HEK293 (cell line): ENCODE results near the gene PRRC2C.

ENCODE experiments used
- CTCF ChIA-PET: fragments of 350-600 bp; formaldehyde crosslinking; extraction: SDS; loops from one replicate; lab custom pipeline; 2021; ENCODE audit warnings: antibody characterized with exemption; lab: Yijun Ruan, JAX
- POLR2A ChIA-PET: fragments of 300-600 bp; formaldehyde crosslinking; extraction: SDS; loops from one replicate; lab custom pipeline; 2020; ENCODE audit warnings: antibody characterized with exemption, inconsistent platforms; lab: Yijun Ruan, JAX
- H3K27ac ChIP-seq: fragments of 200-500 bp; sonication (Bioruptor generic); 2 replicates; pipeline ENCODE4 v1.5.1; 2014; ENCODE audit warnings: low read depth, low read length, control low read depth, inconsistent platforms; ENCODE audit errors: extremely low read depth
- H3K36me3 ChIP-seq, 2 experiments: fragments of 200-500 bp in 1 of 2; sonication (Bioruptor generic) in 1 of 2; 1 replicate in 1 of 2; 2 replicates in 1 of 2; pipeline ENCODE4 v1.5.1; 2014 to 2017; ENCODE audit warnings: inconsistent platforms in 2 of 2, low read length in 2 of 2; ENCODE audit not compliant: control insufficient read depth in 2 of 2, insufficient read depth in 1 of 2
- H3K4me1 ChIP-seq: fragments of 200-500 bp; sonication (Bioruptor generic); 2 replicates; pipeline ENCODE4 v1.5.1; 2014; ENCODE audit warnings: mild to moderate bottlenecking, low read length, inconsistent platforms; ENCODE audit not compliant: control insufficient read depth, insufficient read depth
- H3K4me3 ChIP-seq: 2 replicates; pipeline ENCODE4 v1.5.1; 2011; ENCODE audit warnings: low read depth, mild to moderate bottlenecking, control low read depth, low read length, moderate library complexity
- H3K9me3 ChIP-seq: fragments of 200-500 bp; sonication (Bioruptor generic); 2 replicates; pipeline ENCODE4 v1.5.1; 2014; ENCODE audit warnings: low read depth, low read length, inconsistent platforms; ENCODE audit not compliant: control insufficient read depth, insufficient read depth
- BCL11B ChIP-seq: fragments of 450-650 bp; formaldehyde crosslinking; IDR thresholded peaks from 2 replicates; pipeline ENCODE4 v1.5.1; 2016; ENCODE audit warnings: low read depth, missing biosample characterization, missing genetic modification characterization
- GLI2 ChIP-seq: fragments of 450-650 bp; formaldehyde crosslinking; IDR thresholded peaks from 2 replicates; pipeline ENCODE4; 2017; ENCODE audit warnings: missing biosample characterization, missing genetic modification characterization, low read depth, borderline replicate concordance
- GLI4 ChIP-seq: fragments of 450-650 bp; formaldehyde crosslinking; IDR thresholded peaks from 2 replicates; pipeline ENCODE4 v1.5.1; 2016; ENCODE audit warnings: missing biosample characterization, missing genetic modification characterization
- HOXA7 ChIP-seq: sonication (generic); formaldehyde crosslinking; IDR thresholded peaks from 2 replicates; pipeline ENCODE4 v1.8.1; 2022; ENCODE audit warnings: missing genetic modification reagents, borderline replicate concordance
- KLF9 ChIP-seq: fragments of 450-650 bp; formaldehyde crosslinking; IDR thresholded peaks from 2 replicates; pipeline ENCODE4 v1.5.1; 2016; ENCODE audit warnings: missing biosample characterization, missing genetic modification characterization, low read depth
- MZF1 ChIP-seq: fragments of 450-650 bp; formaldehyde crosslinking; IDR thresholded peaks from 2 replicates; pipeline ENCODE4 v1.5.1; 2017; ENCODE audit warnings: missing biosample characterization, missing genetic modification characterization, borderline replicate concordance
- OVOL3 ChIP-seq: fragments of 450-650 bp; formaldehyde crosslinking; IDR thresholded peaks from 2 replicates; pipeline ENCODE4 v1.5.1; 2016; ENCODE audit warnings: missing biosample characterization, missing genetic modification characterization
- REPIN1 ChIP-seq: fragments of 450-650 bp; formaldehyde crosslinking; IDR thresholded peaks from 2 replicates; pipeline ENCODE4 v1.5.1; 2017; ENCODE audit warnings: missing biosample characterization, missing genetic modification characterization, low read depth
- SCRT2 ChIP-seq: fragments of 450-650 bp; formaldehyde crosslinking; IDR thresholded peaks from 2 replicates; pipeline ENCODE4 v1.5.1; 2016; ENCODE audit warnings: missing biosample characterization, missing genetic modification characterization
- SP3 ChIP-seq: fragments of 450-650 bp; formaldehyde crosslinking; IDR thresholded peaks from 2 replicates; pipeline ENCODE4 v1.5.1; 2016; ENCODE audit warnings: missing biosample characterization, missing genetic modification characterization
- WT1 ChIP-seq: fragments of 450-650 bp; formaldehyde crosslinking; IDR thresholded peaks from 2 replicates; pipeline ENCODE4 v1.5.1; 2016; ENCODE audit warnings: missing biosample characterization, missing genetic modification characterization
- ZFP37 ChIP-seq: fragments of 450-650 bp; formaldehyde crosslinking; IDR thresholded peaks from 2 replicates; pipeline ENCODE4 v1.5.1; 2016; ENCODE audit warnings: missing biosample characterization, missing genetic modification characterization
- ZFP69B ChIP-seq: fragments of 450-650 bp; formaldehyde crosslinking; IDR thresholded peaks from 2 replicates; pipeline ENCODE4 v1.5.1; 2016; ENCODE audit warnings: missing biosample characterization, missing genetic modification characterization
- ZNF114 ChIP-seq: fragments of 450-650 bp; formaldehyde crosslinking; IDR thresholded peaks from 2 replicates; pipeline ENCODE4 v1.5.0; 2017; ENCODE audit warnings: missing biosample characterization, missing genetic modification characterization
- ZNF140 ChIP-seq: fragments of 450-650 bp; formaldehyde crosslinking; IDR thresholded peaks from 2 replicates; pipeline ENCODE4 v1.5.1; 2016; ENCODE audit warnings: missing biosample characterization, missing genetic modification characterization
- ZNF2 ChIP-seq: fragments of 450-650 bp; formaldehyde crosslinking; IDR thresholded peaks from 2 replicates; pipeline ENCODE4 v1.5.1; 2016; ENCODE audit warnings: missing biosample characterization, missing genetic modification characterization
- ZNF211 ChIP-seq: fragments of 450-650 bp; formaldehyde crosslinking; IDR thresholded peaks from 2 replicates; pipeline ENCODE4 v1.5.1; 2016; ENCODE audit warnings: low read depth, missing biosample characterization, missing genetic modification characterization
- ZNF311 ChIP-seq: fragments of 450-650 bp; formaldehyde crosslinking; IDR thresholded peaks from 2 replicates; pipeline ENCODE4 v1.5.1; 2017; ENCODE audit warnings: missing biosample characterization, missing genetic modification characterization, borderline replicate concordance
- ZNF335 ChIP-seq: fragments of 450-650 bp; formaldehyde crosslinking; conservative IDR thresholded peaks from 2 replicates; pipeline ENCODE4 v1.5.1; 2016; ENCODE audit warnings: missing biosample characterization, missing genetic modification characterization
- ZNF391 ChIP-seq: fragments of 450-650 bp; formaldehyde crosslinking; IDR thresholded peaks from 2 replicates; pipeline ENCODE4 v1.5.1; 2016; ENCODE audit warnings: low read depth, missing biosample characterization, missing genetic modification characterization, borderline replicate concordance
- ZNF426 ChIP-seq: fragments of 450-650 bp; formaldehyde crosslinking; IDR thresholded peaks from 2 replicates; pipeline ENCODE4 v1.5.1; 2017; ENCODE audit warnings: missing biosample characterization, missing genetic modification characterization, mild to moderate bottlenecking, inconsistent platforms, moderate library complexity
- ZNF433 ChIP-seq: fragments of 450-650 bp; formaldehyde crosslinking; IDR thresholded peaks from 2 replicates; pipeline ENCODE4 v1.5.1; 2016; ENCODE audit warnings: missing biosample characterization, missing genetic modification characterization, low read depth
- ZNF548 ChIP-seq: fragments of 450-650 bp; formaldehyde crosslinking; IDR thresholded peaks from 2 replicates; pipeline ENCODE4 v1.5.1; 2016; ENCODE audit warnings: missing biosample characterization, missing genetic modification characterization
- ZNF654 ChIP-seq: fragments of 450-650 bp; formaldehyde crosslinking; IDR thresholded peaks from 2 replicates; pipeline ENCODE4 v1.5.1; 2016; ENCODE audit warnings: low read depth, missing biosample characterization, missing genetic modification characterization
- ZNF658 ChIP-seq: fragments of 450-650 bp; formaldehyde crosslinking; IDR thresholded peaks from 2 replicates; pipeline ENCODE4; 2016; ENCODE audit warnings: missing biosample characterization, missing genetic modification characterization
- ZNF837 ChIP-seq: fragments of 450-650 bp; formaldehyde crosslinking; IDR thresholded peaks from 2 replicates; pipeline ENCODE4 v1.5.1; 2016; ENCODE audit warnings: missing biosample characterization, missing genetic modification characterization
- ZNF843 ChIP-seq: fragments of 450-650 bp; formaldehyde crosslinking; IDR thresholded peaks from 2 replicates; pipeline ENCODE4 v1.5.1; 2016; ENCODE audit warnings: missing biosample characterization, missing genetic modification characterization
- ZSCAN16 ChIP-seq: fragments of 450-650 bp; formaldehyde crosslinking; IDR thresholded peaks from 2 replicates; pipeline ENCODE4 v1.5.1; 2016; ENCODE audit warnings: missing biosample characterization, missing genetic modification characterization
- TF ChIP-seq, protein P1 (sequence below): fragments of 450-650 bp; formaldehyde crosslinking; IDR thresholded peaks from 2 replicates; pipeline ENCODE4 v1.5.1; 2016; ENCODE audit warnings: missing biosample characterization, missing genetic modification characterization, low read depth
- TF ChIP-seq, protein P2 (sequence below): fragments of 450-650 bp; formaldehyde crosslinking; IDR thresholded peaks from 2 replicates; pipeline ENCODE4 v1.5.1; 2016; ENCODE audit warnings: missing biosample characterization, missing genetic modification characterization
- TF ChIP-seq, protein P3 (sequence below): sonication (generic); formaldehyde crosslinking; IDR thresholded peaks from 2 replicates; pipeline ENCODE4 v1.8.1; 2022; ENCODE audit warnings: mild to moderate bottlenecking, moderate library complexity, missing genetic modification reagents
- TF ChIP-seq, protein P4 (sequence below): fragments of 450-650 bp; formaldehyde crosslinking; IDR thresholded peaks from 2 replicates; pipeline ENCODE4; 2016; ENCODE audit warnings: missing biosample characterization, missing genetic modification characterization

The PRRC2C gene

DNA sequence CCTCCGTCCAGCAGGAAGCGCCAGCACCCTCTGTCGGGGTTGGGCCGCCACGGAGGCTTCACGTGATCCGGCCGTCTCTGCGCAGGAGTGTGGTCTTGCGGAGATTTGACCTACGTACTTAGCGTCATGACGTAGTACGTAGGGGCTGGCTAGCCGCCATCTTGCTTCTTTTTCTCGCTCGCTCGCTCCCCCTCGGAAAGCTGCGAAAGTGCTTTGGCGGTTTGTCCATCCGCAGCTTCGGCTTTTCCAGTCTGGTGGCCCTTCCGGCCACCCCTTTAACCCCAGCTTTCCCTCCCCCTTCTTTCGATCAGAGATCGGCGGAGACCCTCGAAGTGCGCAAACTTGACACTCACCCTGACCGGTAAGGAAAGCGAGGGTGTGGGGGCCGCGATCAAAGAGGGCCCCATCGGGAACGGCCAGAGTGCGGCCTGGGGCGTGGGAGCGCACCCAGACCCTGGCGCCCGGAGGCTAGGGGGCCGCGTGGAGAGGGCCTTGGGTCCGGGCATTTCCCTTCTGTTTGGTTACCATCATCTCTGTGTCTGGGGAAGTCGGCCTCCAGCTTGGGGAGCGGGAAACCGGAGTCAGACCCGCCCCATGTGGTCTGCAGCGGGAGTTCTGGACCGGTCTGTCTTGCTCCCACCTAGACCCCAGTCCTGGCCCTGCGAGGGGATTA is at the start of gene PRRC2C:
Gene PRRC2C (plus strand): TSS at position 156 of the 673 bp plus-strand sequence. CDS start 26,559 bp downstream, outside the sequence.
- H3K9me3 ChIP-seq = no peaks in the 10 kb centered on the region
- POLR2A ChIA-PET = interaction anchor here (0.6 to 1.6 kb wide), 3 partner anchors 9 to 29 kb away, joined by 3 to 9 read pairs (median 4); no protein-coding TSS in a partner anchor
- peak within 1 kb of the TSS; percentile 94 for H3K27ac ChIP-seq
- H3K4me1 ChIP-seq = peaks cover 8% of the 10 kb centered on the region
- CTCF ChIA-PET = interaction anchor here (0.6 to 2.5 kb wide), 25 partner anchors 8 to 1063 kb away, joined by 3 to 14 read pairs (median 5); no protein-coding TSS in a partner anchor
- peak within 1 kb of the TSS; percentile 99 for H3K4me3 ChIP-seq
- H3K36me3 ChIP-seq = peaks cover 0 to 5% of the 10 kb centered on the region in 2 experiments; a peak in 2 of 3 replicates
- no peak for TF ChIP-seq HOXA7 (CRISPR knock-in tag)
- no peak for TF ChIP-seq ZNF548
- TF ChIP-seq ZNF391 = no peak
- no peak for TF ChIP-seq ZNF114 (tag by site-specific recombination)
- no peak for TF ChIP-seq GLI2 (tag by site-specific recombination)
- peak; percentile 30; the same call in 1 of the 2 replicates for TF ChIP-seq ZFP69B (tag by site-specific recombination)
- TF ChIP-seq, protein P1, sequence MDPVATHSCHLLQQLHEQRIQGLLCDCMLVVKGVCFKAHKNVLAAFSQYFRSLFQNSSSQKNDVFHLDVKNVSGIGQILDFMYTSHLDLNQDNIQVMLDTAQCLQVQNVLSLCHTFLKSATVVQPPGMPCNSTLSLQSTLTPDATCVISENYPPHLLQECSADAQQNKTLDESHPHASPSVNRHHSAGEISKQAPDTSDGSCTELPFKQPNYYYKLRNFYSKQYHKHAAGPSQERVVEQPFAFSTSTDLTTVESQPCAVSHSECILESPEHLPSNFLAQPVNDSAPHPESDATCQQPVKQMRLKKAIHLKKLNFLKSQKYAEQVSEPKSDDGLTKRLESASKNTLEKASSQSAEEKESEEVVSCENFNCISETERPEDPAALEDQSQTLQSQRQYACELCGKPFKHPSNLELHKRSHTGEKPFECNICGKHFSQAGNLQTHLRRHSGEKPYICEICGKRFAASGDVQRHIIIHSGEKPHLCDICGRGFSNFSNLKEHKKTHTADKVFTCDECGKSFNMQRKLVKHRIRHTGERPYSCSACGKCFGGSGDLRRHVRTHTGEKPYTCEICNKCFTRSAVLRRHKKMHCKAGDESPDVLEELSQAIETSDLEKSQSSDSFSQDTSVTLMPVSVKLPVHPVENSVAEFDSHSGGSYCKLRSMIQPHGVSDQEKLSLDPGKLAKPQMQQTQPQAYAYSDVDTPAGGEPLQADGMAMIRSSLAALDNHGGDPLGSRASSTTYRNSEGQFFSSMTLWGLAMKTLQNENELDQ (tag by site-specific recombination) = no peak
- 0 out of 2 replicates have a peak, but pooled peaks have one; percentile 9 for TF ChIP-seq WT1 (tag by site-specific recombination)
- no peak for TF ChIP-seq ZNF140 (tag by site-specific recombination)
- TF ChIP-seq ZNF658 (tag by site-specific recombination) = no peak
- peak; percentile 34; the same call in 1 of the 2 replicates for TF ChIP-seq ZNF843 (tag by site-specific recombination)
- no peak for TF ChIP-seq GLI4 (tag by site-specific recombination)
- TF ChIP-seq MZF1 = peak; percentile 60
- TF ChIP-seq ZNF433 (tag by site-specific recombination) = no peak
- TF ChIP-seq OVOL3 (tag by site-specific recombination) = no peak
- peak; percentile 84 for TF ChIP-seq ZNF335 (tag by site-specific recombination)
- no peak for TF ChIP-seq REPIN1
- TF ChIP-seq ZNF211 = no peak
- TF ChIP-seq, protein P2, sequence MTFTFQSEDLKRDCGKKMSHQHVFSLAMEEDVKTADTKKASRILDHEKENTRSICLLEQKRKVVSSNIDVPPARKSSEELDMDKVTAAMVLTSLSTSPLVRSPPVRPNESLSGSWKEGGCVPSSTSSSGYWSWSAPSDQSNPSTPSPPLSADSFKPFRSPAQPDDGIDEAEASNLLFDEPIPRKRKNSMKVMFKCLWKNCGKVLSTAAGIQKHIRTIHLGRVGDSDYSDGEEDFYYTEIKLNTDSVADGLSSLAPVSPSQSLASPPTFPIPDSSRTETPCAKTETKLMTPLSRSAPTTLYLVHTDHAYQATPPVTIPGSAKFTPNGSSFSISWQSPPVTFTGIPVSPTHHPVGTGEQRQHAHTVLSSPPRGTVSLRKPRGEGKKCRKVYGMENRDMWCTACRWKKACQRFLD (tag by site-specific recombination) = no peak
- no peak for TF ChIP-seq ZNF426 (tag by site-specific recombination)
- TF ChIP-seq ZNF837 (tag by site-specific recombination) = no peak
- TF ChIP-seq SCRT2 = no peak
- TF ChIP-seq ZNF311 (tag by site-specific recombination) = no peak
- no peak for TF ChIP-seq KLF9
- 0 out of 2 replicates have a peak, but pooled peaks have one; percentile 16 for TF ChIP-seq BCL11B (tag by site-specific recombination)
- TF ChIP-seq ZNF654 (tag by site-specific recombination) = peak; percentile 88; the same call in 1 of the 2 replicates
- TF ChIP-seq, protein P3, sequence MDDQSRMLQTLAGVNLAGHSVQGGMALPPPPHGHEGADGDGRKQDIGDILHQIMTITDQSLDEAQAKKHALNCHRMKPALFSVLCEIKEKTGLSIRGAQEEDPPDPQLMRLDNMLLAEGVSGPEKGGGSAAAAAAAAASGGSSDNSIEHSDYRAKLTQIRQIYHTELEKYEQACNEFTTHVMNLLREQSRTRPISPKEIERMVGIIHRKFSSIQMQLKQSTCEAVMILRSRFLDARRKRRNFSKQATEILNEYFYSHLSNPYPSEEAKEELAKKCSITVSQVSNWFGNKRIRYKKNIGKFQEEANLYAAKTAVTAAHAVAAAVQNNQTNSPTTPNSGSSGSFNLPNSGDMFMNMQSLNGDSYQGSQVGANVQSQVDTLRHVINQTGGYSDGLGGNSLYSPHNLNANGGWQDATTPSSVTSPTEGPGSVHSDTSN (CRISPR knock-in tag) = no peak
- TF ChIP-seq ZNF2 (tag by site-specific recombination) = peak; percentile 40; the same call in 1 of the 2 replicates
- peak; percentile 42 for TF ChIP-seq SP3
- TF ChIP-seq, protein P4, sequence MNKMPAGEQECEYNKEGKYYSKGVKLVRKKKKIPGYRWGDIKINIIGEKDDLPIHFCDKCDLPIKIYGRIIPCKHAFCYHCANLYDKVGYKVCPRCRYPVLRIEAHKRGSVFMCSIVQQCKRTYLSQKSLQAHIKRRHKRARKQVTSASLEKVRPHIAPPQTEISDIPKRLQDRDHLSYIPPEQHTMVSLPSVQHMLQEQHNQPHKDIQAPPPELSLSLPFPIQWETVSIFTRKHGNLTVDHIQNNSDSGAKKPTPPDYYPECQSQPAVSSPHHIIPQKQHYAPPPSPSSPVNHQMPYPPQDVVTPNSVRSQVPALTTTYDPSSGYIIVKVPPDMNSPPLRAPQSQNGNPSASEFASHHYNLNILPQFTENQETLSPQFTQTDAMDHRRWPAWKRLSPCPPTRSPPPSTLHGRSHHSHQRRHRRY = no peak
- TF ChIP-seq ZFP37 = peak; percentile 82
- TF ChIP-seq ZSCAN16 = no peak
